Right renal pelvis (tissue), 4 donors: ENCODE results near the gene ZNF709. TPM values are rescaled to one million over a fixed set of nuclear protein-coding genes. Genes with fewer than 3 reads are reported as not detected.
"Not testable (repeated sequence)": the region's sequence is repeated elsewhere in the genome, so short reads cannot be mapped to it uniquely, and the experiment has no call there.

ENCODE experiments used
- DNase-seq, 4 donors: peaks; one replicate each; pipeline ENCODE4 v3.0.0-alpha.2; 2013; ENCODE audit warnings: low read depth in 4 of 4, low spot score in 3 of 4, missing footprints in 1 of 4
- polyA plus RNA-seq, 4 donors: library from polyadenylated mRNA; unstranded; fragments of 120-200 nt; gene quantifications; one replicate each; pipeline ENCODE4 v1.2.1, GENCODE V29; 2013; ENCODE audit not compliant: insufficient read length in 4 of 4

The ZNF709 gene
- polyA plus RNA-seq = 1 to 10 TPM; 7.2 to 9.7 (median 9.0) TPM

- peak; percentile 91 to 93 (median 92) for DNase-seq
Observed at GRCh38 chr19:12484371-12485051, at the start of gene ZNF709. ZNF709 (minus strand) TSS chr19:12484816; CDS start chr19:12484657, 159 bp downstream.

DNA sequence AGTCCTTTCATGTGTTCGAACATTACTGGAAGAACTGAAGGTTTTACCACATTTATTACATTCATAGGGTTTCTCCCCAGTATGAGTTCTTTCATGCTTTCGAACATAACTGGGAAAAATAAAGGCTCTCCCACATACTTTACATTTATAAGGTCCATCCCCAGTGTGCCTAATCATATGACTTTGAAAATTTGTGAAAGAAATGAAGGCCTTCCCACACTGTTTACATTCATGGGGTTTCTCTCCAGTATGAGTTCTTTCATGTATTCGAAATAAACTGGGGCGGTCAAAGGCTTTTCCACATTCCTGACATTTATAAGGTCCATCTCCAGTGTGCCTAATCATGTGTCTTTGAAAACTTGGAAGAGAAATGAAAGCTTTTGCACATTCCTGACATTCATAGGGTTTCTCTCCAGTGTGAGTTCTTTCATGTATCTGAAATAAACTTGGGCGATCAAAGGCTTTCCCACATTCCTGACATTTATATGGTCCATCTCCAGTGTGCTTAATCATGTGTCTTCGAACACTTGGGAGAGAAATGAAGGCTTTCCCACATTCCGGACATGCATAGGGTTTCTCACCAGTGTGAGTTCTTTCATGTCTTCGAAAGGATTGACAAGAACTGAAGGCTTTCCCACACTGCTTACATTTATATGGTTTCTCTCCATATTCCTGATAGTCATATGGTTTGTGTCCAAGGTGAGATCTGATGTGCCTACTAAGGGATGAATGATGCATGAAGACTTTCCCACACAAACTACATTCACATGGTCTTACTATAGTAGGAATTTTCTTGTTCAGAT lies 42.6 kb upstream of the ZNF709 start:
- DNase-seq = no peak

DNA sequence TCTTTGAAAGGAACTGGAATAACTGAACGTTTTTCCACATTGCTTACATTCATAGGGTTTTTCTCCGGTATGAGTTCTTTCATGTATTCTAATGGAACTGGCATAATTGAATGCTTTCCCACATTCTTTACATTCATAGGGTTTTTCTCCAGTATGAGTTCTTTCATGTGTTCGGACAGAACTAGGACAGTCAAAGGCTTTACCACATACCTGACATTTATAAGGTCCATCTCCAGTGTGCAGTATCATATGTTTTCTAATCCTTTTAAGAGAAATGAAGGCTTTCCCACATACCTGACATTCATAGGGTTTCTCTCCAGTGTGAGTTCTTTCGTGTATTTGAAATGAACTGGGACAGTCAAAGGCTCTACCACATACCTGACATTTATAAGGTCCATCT lies 41.9 kb upstream of the ZNF709 start:
- DNase-seq = no peak

DNA sequence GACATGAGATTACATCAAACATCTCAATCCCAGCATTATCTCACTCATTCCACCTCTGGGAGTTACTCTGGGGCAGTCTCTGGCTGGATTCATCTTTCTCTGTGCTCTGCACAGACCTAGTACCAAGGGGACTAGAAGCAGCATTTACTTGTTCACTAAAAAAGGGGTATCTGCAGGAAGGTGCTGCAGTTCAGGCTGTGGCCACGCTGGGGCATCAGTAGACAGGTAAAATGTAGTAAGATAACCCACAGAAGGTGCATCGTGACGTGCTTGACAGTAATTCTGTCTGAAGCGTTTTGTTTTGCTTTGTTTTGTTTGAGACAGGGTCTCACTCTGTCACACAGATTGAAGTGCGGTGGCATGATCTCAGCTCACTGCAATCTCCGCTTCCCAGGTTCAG lies 37.4 kb upstream of the ZNF709 start:
- DNase-seq = no peak

DNA sequence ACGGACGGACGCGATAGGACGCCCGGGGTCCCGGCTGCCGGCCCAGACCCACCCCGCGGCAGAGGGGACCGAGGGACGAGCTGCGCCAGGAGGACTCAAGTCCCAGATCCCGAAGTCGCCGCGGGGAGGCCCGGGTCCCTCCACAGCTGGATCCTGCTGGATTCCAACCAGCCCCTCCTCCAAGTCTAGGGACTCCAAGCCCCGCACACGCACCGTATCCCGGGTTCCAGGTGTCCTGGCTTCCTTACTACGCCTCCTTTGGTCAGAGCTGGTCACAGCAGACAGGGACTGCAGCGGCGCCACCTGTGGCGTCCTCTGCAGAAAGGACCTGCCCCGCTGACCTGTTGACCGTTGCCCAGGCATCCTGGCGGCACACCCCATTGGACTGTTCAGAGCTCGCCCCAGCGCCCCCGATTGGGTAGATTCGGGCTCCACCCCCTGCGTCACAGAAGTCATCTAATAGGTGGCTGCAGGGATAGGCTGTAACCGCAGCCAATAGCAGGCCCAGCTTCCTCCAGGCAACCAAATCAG lies 29.0 kb upstream of the ZNF709 start:
- no peak for DNase-seq

- DNase-seq = no peak
Observed at GRCh38 chr19:12497032-12497431, 12.4 kb upstream of the ZNF709 start.

DNA sequence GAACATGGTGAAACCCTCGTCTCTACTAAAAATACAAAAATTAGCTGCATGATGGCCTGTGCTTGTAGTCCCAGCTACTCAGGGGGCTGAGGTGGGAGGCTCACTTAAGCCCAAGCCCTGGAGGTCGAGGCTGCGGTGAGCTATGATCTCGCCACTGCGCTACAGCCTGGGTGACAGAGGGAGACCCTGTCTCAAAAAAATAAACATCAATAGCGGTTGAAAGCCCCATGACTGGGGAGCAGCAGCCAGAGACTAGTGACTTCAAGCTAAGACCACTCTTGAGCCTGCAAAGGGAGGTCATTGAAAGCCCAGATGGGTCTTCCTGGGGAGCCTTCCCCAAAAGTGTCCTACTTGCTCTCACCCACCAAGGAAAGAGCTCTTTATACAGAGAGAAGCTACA lies 11.9 kb upstream of the ZNF709 start:
- no peak for DNase-seq

- DNase-seq = peak; percentile 84 to 93 (median 92)
Observed at GRCh38 chr19:12495002-12495802, 10.6 kb upstream of the ZNF709 start.

DNA sequence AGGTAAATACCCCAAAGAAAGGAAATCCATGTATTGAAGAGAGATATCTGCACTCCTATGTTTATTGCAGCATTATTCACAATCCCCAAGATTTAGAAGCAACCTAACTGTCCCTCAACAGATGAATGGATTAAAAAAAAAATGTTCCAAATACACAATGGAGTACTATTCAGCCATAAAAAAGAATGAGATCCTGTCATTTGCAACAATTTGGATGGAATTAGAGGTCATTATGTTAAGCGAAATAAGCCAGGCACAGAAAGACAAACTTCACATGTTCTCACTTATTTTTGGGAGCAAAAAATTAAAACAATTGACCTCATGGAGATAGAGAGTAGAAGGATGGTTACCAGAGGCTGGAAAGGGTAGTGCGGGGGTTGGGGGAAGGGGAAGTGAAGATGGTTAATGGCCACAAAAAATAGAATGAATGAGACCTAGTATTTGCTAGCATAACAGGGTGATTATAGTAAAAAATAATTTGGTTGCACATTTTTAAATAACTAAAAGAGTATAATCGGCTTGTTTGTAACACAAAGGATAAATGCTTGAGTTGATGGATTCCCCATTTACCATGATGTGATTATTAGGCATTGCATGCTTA lies 9.7 kb upstream of the ZNF709 start:
- DNase-seq = no peak

DNA sequence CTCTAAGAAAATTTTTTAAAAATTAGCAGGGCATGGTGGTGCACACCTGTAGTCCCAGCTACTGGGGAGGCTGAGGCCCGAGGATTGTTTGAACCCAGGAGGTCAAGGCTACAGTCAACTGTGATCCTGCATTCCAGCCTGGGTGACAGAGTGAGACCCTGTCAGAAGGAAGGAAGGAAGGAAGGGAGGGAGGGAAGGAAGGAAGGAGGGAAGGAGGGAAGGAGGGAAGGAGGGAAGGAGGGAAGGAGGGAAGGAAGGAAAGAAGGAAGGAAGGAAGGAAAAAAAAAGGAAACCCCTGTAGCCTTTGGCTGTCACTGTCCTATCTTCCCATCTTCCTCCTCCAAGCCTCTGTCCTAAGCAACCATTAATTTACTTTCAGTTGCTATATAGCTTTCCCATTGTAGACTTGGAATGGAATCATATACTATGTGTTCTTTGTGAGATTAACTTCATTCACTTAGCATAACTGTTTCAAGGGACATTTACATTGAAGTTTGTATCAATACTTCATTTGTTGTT lies 1.7 kb upstream of the ZNF709 start:
- DNase-seq = not testable (repeated sequence)

- no peak for DNase-seq
Observed at GRCh38 chr19:12485571-12485970, 955 bp upstream of the ZNF709 start.

- no peak for DNase-seq
Observed at GRCh38 chr19:12485052-12485416, 418 bp upstream of the ZNF709 start.

DNA sequence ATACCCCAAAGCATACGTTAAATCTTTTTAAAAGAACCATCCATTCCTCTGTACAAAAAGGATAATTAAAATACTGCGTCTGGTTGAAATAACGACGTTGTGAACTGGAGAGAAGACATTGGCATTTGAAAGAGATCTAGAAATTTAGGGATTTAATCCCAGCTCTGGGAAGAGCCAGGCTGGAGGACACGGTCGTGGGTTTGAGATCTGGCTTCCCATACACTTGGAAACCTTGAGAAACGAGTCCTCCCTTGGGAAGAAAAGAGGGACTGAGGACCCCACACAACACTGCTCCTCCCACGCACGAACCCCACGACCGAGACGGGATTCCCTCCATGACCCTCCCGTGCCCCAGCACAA lies 625 bp downstream of the ZNF709 start:
- DNase-seq = no peak

GRCh38 chr19:12482509-12482886 lies 2.1 kb downstream of the ZNF709 start:
- DNase-seq = no peak

DNA sequence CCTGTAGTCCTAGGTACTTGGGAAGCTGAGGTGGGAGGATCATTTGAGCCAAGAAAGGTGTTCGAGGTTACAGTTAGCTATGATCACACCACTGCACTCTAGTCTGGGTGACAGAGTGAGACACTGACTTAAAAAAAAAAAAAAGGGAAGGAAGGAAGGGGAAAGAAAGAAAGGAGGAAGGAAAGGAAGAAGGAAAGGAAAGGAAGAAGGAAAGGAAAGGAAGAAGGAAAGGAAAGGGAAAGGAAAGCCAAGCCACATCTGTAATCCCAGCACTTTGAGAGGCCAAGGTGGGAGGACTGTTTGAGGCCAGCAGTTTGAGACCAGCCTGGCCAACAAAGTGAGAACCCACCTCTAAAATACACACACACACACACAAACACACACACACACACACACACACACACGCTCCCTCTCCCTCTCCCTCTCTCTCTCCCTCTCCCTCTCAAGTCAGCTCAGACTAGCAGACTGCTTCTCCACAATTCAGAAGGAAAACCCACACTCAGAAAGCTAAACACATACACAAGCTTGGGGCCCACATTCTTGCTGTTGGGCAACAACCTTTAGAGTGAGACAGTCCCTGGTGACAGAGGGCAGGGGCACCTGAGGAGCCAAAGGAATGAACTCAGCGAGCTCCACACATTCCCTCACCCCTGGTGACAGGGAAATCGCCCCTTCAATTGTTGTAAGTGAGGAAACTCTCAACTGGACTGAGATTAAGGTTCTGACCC lies 2.7 kb downstream of the ZNF709 start:
- no peak for DNase-seq

DNA sequence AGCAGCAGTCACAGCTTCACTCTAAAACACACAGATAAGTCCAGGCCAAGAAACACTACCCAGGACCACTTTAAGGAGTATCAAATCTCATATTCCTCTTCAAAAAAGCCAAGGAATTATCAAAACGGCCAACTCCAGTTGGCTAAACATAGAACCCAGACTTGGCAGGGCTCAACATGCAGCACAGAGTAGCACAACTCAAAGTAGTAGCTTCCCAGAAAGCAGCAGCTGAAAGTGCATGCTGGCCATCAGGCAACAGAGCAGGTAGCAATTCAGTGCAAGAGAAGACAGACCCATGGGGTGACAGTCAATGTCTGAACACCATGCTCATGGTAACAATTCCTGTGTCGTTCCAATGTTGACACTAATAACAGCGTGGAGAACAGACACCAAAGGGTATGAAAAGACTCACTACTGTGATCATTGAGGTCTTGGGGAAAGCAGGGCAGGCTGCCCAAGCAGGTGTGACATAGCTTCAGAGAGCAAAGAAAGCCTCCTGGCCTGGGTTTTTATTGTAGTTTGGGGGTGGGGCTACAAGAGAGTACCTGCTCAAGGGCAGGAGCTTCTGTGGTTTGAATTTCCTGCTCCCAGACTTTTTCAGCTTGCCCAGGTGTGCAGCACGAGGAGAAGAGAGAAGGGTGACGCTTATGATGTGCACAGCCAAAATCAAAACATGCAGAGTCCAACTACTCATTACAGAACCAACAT lies 6.2 kb downstream of the ZNF709 start:
- DNase-seq = no peak

GRCh38 chr19:12467651-12468050 lies 17.0 kb downstream of the ZNF709 start:
- DNase-seq = not testable (repeated sequence)

- DNase-seq = no peak
Observed at GRCh38 chr19:12465211-12465610, 19.4 kb downstream of the ZNF709 start.

GRCh38 chr19:12464769-12465168 lies 19.8 kb downstream of the ZNF709 start:
- DNase-seq = no peak
